NAMALWA (cell line): ENCODE results near the gene GYS1.

Experiments used
- DNase-seq: peaks from one replicate; pipeline ENCODE4 v3.0.0-alpha.2; 2015; ENCODE audit warnings: low spot score

GYS1 gene

DNA sequence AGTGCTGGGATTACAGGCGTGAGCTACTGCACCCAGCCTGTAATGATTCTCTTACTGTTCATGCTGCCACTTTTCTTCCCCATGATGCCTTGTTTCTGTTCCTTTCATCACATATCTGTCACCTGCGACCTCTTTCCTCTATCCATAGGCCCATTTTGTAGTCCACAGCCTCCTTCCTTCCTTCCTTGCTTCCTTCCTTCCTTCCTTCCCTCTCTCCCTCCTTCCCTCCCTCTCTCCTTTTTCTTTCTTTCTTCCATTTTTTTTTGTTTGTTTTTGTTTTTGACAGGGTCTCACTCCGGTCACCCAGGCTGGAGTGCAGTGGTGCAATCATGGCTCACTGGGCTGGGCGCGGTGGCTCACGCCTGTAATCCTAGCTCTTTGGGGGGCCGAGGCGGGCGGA is 4.2 kb downstream of the GYS1 start:
- no peak for DNase-seq

- DNase-seq: no peak
Observed at GRCh38 chr19:48988286-48988685, 4.8 kb downstream of the GYS1 start.

DNA sequence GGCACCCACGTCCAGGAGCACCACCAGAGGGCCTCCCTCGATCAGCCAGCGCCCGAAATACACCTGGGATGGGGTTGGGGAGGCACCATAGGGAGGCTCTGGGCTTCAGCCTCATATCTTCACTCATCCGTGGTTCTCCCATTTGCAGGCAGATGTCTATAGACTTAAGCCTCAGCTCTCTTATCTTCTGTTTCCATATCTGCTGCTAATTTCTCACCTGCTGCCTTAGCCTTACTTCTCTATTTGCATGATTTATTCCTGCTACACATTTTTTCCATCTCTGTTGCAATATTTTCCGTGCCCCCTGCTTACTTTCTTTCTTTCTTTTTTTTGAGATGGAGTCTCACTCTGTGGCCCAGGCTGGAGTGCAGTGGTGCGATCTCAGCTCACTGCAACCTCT is 5.8 kb downstream of the GYS1 start:
- peak; percentile 44 for DNase-seq

DNA sequence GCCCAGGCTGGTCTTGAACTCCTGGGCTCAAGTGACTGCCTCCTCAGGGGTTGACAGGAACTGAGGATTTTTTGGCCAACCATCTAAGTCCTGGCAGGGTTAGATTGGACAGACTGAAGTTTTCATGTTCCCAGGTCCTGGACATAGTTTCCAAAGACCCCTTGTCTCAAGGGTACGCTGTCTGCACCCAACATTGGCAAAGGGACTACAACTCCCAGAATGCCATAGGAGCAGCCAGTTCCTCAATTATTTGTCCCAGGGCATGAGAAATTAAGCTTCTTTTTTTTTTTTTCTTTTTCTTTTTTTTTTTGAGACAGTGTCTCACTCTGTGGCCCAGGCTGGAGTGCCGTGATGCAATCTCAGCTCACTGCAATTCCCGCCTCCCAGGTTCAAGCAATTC is 6.9 kb downstream of the GYS1 start:
- no peak for DNase-seq

- DNase-seq: no peak
Observed at GRCh38 chr19:48985711-48986110, 7.4 kb downstream of the GYS1 start.

- no peak for DNase-seq
Observed at GRCh38 chr19:48982280-48982679, 10.8 kb downstream of the GYS1 start.

- no peak for DNase-seq
Observed at GRCh38 chr19:48977061-48977460, 16.0 kb downstream of the GYS1 start.

DNA sequence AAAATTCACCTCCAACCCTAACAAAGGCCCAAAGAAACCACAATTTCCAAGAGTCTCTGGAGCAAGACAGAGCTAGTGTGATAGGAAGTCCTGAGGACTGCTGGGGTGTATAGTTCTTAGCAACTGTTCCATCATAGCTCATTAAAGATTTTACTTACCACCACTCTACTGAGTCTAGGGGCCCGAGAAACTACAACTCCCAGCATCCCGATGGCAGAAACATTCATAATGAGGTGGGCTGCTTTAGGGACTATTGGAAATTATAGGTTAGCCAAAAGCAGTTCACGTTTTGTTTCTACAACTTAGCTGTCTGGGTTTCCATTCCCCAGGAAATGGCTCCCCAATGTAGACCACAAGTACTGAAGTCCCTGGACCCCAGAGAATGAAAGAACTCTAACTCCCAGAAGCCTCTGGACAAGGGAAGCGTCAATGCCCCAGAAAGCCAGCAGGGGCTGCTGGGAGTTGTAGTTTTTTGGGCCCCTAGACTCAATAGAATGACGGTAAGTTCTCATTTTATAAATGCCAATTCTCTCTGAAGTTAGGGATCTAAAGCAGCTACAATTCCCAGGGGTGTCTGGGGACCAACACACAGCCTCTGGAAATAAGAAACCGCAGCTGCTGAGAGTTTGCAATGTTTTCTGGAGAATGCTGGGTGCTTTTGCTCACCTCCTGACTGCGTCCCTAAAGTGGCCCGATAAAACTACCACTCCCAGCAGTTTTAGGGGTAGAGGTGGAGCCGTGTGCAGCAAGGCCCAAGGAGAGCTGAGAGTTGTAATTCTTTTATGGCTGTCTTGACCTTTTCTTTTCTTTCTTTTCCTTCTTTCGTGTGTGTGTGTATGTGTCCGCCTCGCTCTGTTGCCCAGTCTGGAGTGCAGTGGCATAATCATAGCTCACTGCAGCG is 16.9 kb downstream of the GYS1 start:
- DNase-seq: peak; percentile 90

DNA sequence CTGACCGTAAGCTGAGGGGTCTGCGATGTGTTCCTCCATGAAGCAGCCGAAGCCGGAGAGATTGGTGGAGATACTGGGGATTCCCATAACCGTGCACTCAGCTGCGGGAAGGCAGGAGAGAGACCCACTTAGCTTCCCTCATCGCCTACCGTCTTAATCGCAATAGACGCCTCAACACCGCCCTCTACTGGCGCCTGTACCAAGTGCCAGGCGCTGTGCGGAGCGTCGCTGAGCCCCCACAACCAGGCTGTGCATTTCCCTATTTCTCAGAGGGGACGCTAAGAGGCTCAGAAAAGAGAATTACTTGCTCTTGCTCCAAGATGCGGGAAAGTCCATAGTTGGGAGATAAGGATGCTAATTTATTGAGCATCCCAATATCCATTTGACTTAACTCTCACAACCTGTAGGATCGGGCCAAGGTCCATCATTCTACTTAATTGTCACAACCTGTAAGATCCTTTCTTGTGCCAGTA is 22.1 kb downstream of the GYS1 start:
- DNase-seq: peak; percentile 89

GRCh38 chr19:48970139-48970766 is 22.9 kb downstream of the GYS1 start:
- DNase-seq: no peak

GRCh38 chr19:48969276-48970138 is 23.6 kb downstream of the GYS1 start:
- peak; percentile 98 for DNase-seq

- no peak for DNase-seq
Observed at GRCh38 chr19:48968813-48969218, 24.3 kb downstream of the GYS1 start.

DNA sequence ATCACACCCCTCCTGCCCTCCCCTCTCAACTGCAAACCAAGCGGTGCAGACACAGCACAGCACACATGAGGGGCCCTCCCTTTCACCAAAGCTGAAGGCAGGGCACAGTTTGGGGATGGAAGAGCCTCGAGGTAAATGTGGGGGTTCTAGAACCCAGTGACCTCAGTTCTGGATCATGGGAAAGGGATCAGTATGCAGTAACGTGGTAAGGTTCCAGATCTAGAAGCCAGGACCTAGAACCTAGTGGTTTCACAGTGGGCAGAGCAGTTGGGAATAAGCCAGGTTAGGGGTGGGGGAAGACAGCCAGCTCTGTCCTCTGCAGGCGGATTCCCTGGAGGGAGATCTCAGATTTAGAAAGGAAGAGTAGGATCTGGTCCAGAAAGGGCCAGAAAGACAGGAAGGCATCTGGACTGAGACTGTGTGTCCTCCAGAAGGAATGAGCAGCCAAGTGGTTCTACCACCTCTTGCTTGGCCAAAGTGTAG is 24.9 kb downstream of the GYS1 start:
- no peak for DNase-seq

DNA sequence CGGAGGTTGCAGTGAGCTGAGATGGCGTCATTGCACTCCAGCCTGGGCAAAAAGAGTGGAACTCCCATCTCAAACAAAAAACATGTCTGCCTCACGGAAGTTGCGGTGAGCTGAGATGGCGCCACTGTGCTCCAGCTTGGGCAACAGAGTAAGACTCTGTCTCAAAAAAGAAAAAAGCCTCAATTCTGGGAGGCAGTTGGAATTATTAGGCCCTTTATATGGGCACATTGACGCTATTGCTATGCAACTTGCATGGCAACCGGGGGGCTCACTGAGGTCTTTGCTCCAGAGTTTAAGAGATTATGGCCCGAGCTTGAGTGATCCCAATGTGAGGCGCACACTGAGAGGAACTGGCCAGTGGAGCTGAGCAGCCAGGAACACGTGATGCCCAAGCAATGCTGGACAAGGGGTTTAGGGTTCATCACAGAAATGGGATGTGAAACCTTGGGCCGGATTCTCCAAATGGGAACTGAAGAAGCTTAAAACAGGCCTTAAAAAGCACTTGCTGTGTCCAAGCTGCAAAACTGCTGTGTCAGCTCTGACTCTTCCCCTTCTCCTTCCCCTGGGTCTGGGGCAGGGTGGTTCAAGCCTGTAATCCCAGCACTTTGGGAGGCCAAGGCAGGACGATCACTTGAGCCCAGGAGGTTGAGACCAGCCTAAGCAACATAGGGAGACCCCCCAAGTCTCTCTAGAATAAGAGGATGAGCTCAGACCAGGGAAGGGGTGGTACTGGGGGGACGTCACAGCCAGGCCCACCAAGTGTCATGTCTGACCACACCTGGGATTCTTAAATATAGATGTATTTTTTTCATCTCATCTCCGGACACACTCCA is 25.5 kb downstream of the GYS1 start:
- DNase-seq: peak; percentile 49

- peak; percentile 42 for DNase-seq
Observed at GRCh38 chr19:48966541-48967345, 26.4 kb downstream of the GYS1 start.

DNA sequence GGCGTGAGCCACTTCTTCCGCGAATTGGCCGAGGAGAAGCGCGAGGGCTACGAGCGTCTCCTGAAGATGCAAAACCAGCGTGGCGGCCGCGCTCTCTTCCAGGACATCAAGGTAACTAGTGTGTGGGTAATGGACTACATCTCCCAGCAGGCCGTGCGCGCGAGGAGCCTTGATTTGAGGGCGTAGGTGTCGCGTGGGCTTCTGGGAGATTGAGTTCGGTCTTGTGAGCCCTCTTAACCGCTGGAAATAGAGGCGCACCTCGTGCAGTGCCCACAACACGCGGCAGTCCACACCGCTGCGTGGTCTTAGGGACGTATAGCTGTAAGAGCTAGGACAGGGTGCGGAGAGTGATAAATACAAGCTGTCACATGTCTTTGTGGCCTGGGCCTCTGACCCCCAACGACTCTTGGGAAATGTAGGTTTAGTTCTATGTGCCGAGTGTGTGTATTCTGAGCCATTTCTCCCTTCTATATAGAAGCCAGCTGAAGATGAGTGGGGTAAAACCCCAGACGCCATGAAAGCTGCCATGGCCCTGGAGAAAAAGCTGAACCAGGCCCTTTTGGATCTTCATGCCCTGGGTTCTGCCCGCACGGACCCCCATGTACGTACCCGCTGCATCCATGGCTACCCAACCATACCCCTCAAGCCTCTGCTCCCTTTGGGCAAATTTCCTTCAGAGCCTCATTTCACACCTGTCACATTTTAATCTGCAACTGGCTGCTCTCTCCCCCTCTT is 27.1 kb downstream of the GYS1 start:
- DNase-seq: peak; percentile 95

DNA sequence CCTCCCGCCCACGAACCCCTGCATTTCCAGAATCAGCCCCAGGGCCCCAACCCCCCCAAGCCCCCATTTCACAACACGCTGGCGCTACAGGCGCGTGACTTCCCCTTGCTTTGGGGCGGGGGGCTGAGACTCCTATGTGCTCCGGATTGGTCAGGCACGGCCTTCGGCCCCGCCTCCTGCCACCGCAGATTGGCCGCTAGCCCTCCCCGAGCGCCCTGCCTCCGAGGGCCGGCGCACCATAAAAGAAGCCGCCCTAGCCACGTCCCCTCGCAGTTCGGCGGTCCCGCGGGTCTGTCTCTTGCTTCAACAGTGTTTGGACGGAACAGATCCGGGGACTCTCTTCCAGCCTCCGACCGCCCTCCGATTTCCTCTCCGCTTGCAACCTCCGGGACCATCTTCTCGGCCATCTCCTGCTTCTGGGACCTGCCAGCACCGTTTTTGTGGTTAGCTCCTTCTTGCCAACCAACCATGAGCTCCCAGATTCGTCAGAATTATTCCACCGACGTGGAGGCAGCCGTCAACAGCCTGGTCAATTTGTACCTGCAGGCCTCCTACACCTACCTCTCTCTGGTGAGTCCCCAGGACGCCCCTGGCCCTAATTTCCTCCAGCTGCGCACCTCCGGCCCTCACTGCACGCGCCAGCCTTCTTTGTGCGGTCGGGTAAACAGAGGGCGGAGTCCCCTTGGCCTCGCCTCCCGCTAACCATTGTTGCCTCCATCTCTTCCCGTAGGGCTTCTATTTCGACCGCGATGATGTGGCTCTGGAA is 27.9 kb downstream of the GYS1 start, which contains the start of gene FTL:
Gene FTL (plus strand): TSS at position 270 of the 766 bp plus-strand sequence. CDS start 199 bp downstream, at position 469.
- peak; percentile 97 for DNase-seq

DNA sequence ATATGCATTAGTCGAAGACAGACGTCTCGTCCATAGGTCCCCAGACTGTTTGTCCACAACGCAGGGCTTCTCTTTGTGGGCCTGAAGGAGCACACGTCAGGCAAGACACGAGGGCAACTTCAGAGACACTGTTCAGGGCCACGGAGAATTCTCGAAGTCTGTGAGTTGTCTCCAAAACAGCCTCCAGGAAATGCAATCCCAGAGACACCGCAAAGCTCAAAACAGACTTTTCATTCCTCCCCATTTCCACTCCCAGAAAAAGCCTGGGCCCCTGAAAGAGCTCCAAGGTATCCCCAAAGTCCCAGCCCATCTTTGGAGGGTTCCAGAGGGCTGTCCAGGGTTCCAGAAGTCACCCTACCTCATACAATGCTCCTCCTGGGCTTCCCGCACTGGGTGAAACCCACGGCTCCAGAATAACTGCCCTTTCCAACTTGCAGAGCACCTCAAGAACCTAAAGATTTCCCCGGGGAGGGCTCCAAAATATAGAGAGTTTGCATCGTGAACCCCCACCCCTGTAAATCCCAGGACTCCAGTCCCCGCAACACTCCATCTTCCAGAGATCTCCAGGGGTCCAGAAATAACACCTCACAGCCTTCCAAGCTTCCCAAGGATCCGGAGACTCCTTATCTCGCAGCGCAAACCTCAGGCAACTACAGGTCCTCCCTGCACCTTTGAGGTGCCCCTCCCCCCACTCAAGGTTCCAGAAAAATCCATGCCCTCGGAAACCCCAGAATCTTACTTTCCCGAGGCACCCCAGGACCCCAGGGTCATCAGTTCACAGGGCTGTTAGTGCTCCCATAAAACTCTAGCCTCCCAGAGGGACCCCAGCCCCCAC is 28.7 kb downstream of the GYS1 start:
- DNase-seq: no peak
